Measurements from ENCODE around the gene TFG. TPM values are rescaled to one million over a fixed set of nuclear protein-coding genes. Genes with fewer than 3 reads are reported as not detected.
A peak's percentile ranks its signal among the peaks of the same experiment; 100 is the strongest.

The TFG gene
- total and polyA plus RNA-seq, 2 of the 4 experiments (the other 2 are of a cell fraction): 47.7 to 165 TPM

DNA sequence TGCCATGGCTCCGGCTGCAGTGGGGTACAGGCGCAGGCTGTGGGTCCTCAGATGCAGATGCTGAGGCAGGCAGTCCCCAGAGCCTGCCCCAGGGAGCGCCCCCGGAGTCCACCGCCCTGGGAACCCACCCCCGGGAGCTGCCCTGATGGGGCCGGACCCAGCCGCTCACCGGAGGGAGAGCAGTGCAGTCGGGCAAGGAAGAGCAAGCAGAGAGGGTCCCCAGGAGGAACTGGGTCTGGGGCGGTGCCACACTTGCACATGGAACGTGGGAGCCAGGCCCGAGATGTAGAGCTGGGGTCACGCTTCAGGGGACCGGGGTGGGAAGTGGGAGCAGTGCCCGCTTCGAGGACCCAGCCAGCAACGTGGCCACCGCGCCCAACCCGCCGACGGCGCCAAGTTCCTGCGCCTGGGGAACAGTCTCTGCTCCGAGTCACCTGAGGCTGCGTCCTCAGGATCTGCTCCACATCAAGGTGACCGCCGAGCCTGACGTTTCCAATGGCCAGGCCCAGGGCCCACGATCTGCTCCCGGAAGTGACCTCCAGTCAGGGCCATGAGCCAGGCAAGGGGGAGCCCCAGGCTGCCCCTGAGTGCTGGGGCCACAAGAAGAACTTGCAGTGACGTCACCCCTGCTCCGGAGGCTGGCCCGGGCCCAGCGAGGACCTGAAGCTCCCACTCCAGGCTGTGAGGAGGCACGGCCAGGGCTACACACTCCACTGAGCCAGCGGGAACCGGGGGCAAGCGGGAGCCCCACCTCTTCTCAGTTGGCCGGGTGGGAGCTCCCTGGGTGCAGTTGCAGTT lies 27.0 kb upstream of the TFG start:
- no peak overlapping the region for H3K18ac ChIP-seq (ENCODE audit: low read depth, low read length)
- no peaks in the 10 kb centered on the region for H3K4me1 ChIP-seq (ENCODE audit: control insufficient read depth, insufficient read depth, low read length)
- H2BK120ac ChIP-seq (ENCODE audit: low read depth, low read length): no peak overlapping the region
- POLR2A ChIA-PET (ENCODE audit: unreplicated experiment): no interaction called here
- H3K4me3 ChIP-seq (ENCODE audit: insufficient read depth, low read depth, low read length): no peak overlapping the region
- H3K36me3 ChIP-seq (ENCODE audit: control insufficient read depth, insufficient read depth, low read length): no peaks in the 10 kb centered on the region
- no peaks in the 10 kb centered on the region for H4K20me1 ChIP-seq (ENCODE audit: insufficient read depth, low read length)
- H3K23ac ChIP-seq (ENCODE audit: low read depth, low read length): no peak overlapping the region
- H3K56ac ChIP-seq (ENCODE audit: extremely low read depth, insufficient read depth, low read length): no peak overlapping the region
- no peak overlapping the region for H3K4me2 ChIP-seq (ENCODE audit: low read depth, low read length)
- no peak overlapping the region for H2BK15ac ChIP-seq (ENCODE audit: low read depth, low read length)
- no peak overlapping the region for H3K27ac ChIP-seq (ENCODE audit: insufficient read depth, low read length)
- H4K8ac ChIP-seq (ENCODE audit: low read depth in 2 of 2, low read length in 2 of 2): no peak overlapping the region
- no peak overlapping the region for H2AK5ac ChIP-seq (ENCODE audit: low read depth, low read length)
- in situ Hi-C loops (cut with MboI; ENCODE audit: low sequenced_read_pairs) (no loop called here), intact Hi-C loops (cut with micrococcal nuclease) (no loop called here), dilution Hi-C loops (cut with HindIII; ENCODE audit: low sequenced_read_pairs, unreplicated experiment) (no loop called here)
- TF ChIP-seq CHD1 (IDR thresholded peaks at IDR 0.05; ENCODE audit: low read depth, low read length) (no peak), RFX5 (IDR thresholded peaks at IDR 0.05; ENCODE audit: low read depth, low read length) (no peak), FOS (IDR thresholded peaks at IDR 0.05; ENCODE audit: low read depth, low read length) (no peak), BHLHE40 (IDR thresholded peaks at IDR 0.05; ENCODE audit: low read depth, low read length) (no peak), MXI1 (IDR thresholded peaks at IDR 0.05; ENCODE audit: borderline replicate concordance, low read depth, low read length) (no peak), MAFK (IDR thresholded peaks at IDR 0.05; ENCODE audit: low read depth, low read length) (no peak), NFE2L2 (IDR thresholded peaks at IDR 0.05; ENCODE audit: low read depth, low read length) (no peak)
- TF ChIP-seq, protein P1, sequence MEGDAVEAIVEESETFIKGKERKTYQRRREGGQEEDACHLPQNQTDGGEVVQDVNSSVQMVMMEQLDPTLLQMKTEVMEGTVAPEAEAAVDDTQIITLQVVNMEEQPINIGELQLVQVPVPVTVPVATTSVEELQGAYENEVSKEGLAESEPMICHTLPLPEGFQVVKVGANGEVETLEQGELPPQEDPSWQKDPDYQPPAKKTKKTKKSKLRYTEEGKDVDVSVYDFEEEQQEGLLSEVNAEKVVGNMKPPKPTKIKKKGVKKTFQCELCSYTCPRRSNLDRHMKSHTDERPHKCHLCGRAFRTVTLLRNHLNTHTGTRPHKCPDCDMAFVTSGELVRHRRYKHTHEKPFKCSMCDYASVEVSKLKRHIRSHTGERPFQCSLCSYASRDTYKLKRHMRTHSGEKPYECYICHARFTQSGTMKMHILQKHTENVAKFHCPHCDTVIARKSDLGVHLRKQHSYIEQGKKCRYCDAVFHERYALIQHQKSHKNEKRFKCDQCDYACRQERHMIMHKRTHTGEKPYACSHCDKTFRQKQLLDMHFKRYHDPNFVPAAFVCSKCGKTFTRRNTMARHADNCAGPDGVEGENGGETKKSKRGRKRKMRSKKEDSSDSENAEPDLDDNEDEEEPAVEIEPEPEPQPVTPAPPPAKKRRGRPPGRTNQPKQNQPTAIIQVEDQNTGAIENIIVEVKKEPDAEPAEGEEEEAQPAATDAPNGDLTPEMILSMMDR (conservative IDR thresholded peaks at IDR 0.05; ENCODE audit: low read depth, low read length): no peak
- TF ChIP-seq, protein P2, sequence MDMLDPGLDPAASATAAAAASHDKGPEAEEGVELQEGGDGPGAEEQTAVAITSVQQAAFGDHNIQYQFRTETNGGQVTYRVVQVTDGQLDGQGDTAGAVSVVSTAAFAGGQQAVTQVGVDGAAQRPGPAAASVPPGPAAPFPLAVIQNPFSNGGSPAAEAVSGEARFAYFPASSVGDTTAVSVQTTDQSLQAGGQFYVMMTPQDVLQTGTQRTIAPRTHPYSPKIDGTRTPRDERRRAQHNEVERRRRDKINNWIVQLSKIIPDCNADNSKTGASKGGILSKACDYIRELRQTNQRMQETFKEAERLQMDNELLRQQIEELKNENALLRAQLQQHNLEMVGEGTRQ (IDR thresholded peaks at IDR 0.05; ENCODE audit: low read depth, low read length): no peak
- no peak overlapping the region for H3K9ac ChIP-seq (ENCODE audit: low read depth, low read length)
- H2AFZ ChIP-seq (replicated peaks; ENCODE audit: low read length, poor library complexity): peak overlapping the region; percentile 61
- no peak overlapping the region for H4K91ac ChIP-seq (ENCODE audit: insufficient read depth, low read depth, low read length)
- no peaks in the 10 kb centered on the region for H3K9me3 ChIP-seq (ENCODE audit: control insufficient read depth, insufficient read depth, low read length)
- peaks cover 4% of the 10 kb centered on the region; the same call in 1 of the 2 replicates for H3K9me1 ChIP-seq (ENCODE audit: insufficient read depth, low read length)
- peaks cover 5% of the 10 kb centered on the region; the same call in 1 of the 2 replicates for H3K27me3 ChIP-seq (ENCODE audit: control insufficient read depth, insufficient read depth, low read length)
- ATAC-seq (ENCODE audit: low read depth) (no peak), DNase-seq (no peak)
- H3K79me1 ChIP-seq (ENCODE audit: low read depth in 1 of 2, low read length in 2 of 2): no peaks in the 10 kb centered on the region
- peak overlapping the region; percentile 37 for H2AK9ac ChIP-seq (replicated peaks; ENCODE audit: low read depth, low read length, poor library complexity)
- no peak overlapping the region for H3K14ac ChIP-seq (replicated peaks; ENCODE audit: low read depth, low read length)
- CTCF ChIA-PET: no interaction called here
- 69% methylated on average over 21 of the region's 41 CpGs; no CpG with 5 or more reads in 1 of the 2 experiments for WGBS, 2 experiments (ENCODE audit: extremely low coverage in 2 of 2, insufficient read length in 1 of 2)
- no peak overlapping the region for H2BK20ac ChIP-seq (ENCODE audit: low read depth, low read length)
- no peak overlapping the region for H4K5ac ChIP-seq (ENCODE audit: low read depth, low read length)
- BruUV-seq (replicated peaks): no TSS peak
- no peak overlapping the region for H3K4ac ChIP-seq (ENCODE audit: low read depth, low read length)
- no peak overlapping the region for H2BK5ac ChIP-seq (ENCODE audit: low read depth, low read length, poor library complexity, severe bottlenecking)

Data from IMR-90 (cell line).